ENCODE measurements around the gene FAM76A.
"Not testable (repeated sequence)": the region's sequence is repeated elsewhere in the genome, so short reads cannot be mapped to it uniquely, and the experiment has no call there.

- not testable (repeated sequence) for TF ChIP-seq CTCF (IDR thresholded peaks at IDR 0.05; ENCODE audit: low read depth, low read length, missing input control); HNF4G (IDR thresholded peaks at IDR 0.05); FOXA1 (IDR thresholded peaks at IDR 0.05); HNF4A (conservative IDR thresholded peaks at IDR 0.05); RAD21 (IDR thresholded peaks at IDR 0.05); YY1 (IDR thresholded peaks at IDR 0.05); REST (IDR thresholded peaks at IDR 0.05); MAX (IDR thresholded peaks at IDR 0.05)
- TF ChIP-seq, protein P1, sequence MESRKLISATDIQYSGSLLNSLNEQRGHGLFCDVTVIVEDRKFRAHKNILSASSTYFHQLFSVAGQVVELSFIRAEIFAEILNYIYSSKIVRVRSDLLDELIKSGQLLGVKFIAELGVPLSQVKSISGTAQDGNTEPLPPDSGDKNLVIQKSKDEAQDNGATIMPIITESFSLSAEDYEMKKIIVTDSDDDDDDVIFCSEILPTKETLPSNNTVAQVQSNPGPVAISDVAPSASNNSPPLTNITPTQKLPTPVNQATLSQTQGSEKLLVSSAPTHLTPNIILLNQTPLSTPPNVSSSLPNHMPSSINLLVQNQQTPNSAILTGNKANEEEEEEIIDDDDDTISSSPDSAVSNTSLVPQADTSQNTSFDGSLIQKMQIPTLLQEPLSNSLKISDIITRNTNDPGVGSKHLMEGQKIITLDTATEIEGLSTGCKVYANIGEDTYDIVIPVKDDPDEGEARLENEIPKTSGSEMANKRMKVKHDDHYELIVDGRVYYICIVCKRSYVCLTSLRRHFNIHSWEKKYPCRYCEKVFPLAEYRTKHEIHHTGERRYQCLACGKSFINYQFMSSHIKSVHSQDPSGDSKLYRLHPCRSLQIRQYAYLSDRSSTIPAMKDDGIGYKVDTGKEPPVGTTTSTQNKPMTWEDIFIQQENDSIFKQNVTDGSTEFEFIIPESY (IDR thresholded peaks at IDR 0.05) = not testable (repeated sequence)
Observed at GRCh38 chr1:27775336-27775735, 49.6 kb downstream of the FAM76A start.
